ENCODE data around the gene ANKRD13C.

ANKRD13C gene

GRCh38 chr1:70211541-70211940 lies 143.0 kb downstream of the ANKRD13C start:
- DNase-seq: no peak

- no peak for DNase-seq
These were observed 143.7 kb downstream of the ANKRD13C start for GRCh38 chr1:70210820-70211219.

Measured in NCI-H1048 (cell line).